ENCODE results near the gene KIF26A.

Gene KIF26A

GRCh38 chr14:104222396-104223036 lies 84.1 kb downstream of the KIF26A start:
- Histone ChIP-seq H3K9me3 (ENCODE audit: insufficient read depth, low read length) (no peaks in the 10 kb centered on the region), H3K27ac (ENCODE audit: low read depth, low read length) (no peak overlapping the region), H3K27me3 (ENCODE audit: low read length) (no peaks in the 10 kb centered on the region), H3K79me2 (ENCODE audit: insufficient read depth, low read length) (no peaks in the 10 kb centered on the region), H3K9ac (ENCODE audit: low read length) (no peak overlapping the region), H4K20me1 (ENCODE audit: low read depth, low read length) (no peaks in the 10 kb centered on the region), H3K4me3 (ENCODE audit: insufficient read depth, low read length, poor library complexity, severe bottlenecking) (no peak overlapping the region), H3K4me2 (ENCODE audit: low read depth, low read length, poor library complexity, severe bottlenecking) (no peak overlapping the region), H3K36me3 (ENCODE audit: low read length) (no peaks in the 10 kb centered on the region), H3K9me2 (replicated peaks; ENCODE audit: insufficient read depth, low read length) (no peaks in the 10 kb centered on the region), H2AFZ (ENCODE audit: low read depth, low read length, severe bottlenecking) (no peak overlapping the region), H3F3A (ENCODE audit: insufficient read depth) (no peaks in the 10 kb centered on the region)
- TF ChIP-seq, protein P1, sequence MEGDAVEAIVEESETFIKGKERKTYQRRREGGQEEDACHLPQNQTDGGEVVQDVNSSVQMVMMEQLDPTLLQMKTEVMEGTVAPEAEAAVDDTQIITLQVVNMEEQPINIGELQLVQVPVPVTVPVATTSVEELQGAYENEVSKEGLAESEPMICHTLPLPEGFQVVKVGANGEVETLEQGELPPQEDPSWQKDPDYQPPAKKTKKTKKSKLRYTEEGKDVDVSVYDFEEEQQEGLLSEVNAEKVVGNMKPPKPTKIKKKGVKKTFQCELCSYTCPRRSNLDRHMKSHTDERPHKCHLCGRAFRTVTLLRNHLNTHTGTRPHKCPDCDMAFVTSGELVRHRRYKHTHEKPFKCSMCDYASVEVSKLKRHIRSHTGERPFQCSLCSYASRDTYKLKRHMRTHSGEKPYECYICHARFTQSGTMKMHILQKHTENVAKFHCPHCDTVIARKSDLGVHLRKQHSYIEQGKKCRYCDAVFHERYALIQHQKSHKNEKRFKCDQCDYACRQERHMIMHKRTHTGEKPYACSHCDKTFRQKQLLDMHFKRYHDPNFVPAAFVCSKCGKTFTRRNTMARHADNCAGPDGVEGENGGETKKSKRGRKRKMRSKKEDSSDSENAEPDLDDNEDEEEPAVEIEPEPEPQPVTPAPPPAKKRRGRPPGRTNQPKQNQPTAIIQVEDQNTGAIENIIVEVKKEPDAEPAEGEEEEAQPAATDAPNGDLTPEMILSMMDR (IDR thresholded peaks at IDR 0.05; ENCODE audit: insufficient read depth, low read length, poor library complexity, severe bottlenecking) = no peak
- TF ChIP-seq EZH2phosphoT487 (conservative IDR thresholded peaks at IDR 0.05; ENCODE audit: low read length) = no peak

DNA sequence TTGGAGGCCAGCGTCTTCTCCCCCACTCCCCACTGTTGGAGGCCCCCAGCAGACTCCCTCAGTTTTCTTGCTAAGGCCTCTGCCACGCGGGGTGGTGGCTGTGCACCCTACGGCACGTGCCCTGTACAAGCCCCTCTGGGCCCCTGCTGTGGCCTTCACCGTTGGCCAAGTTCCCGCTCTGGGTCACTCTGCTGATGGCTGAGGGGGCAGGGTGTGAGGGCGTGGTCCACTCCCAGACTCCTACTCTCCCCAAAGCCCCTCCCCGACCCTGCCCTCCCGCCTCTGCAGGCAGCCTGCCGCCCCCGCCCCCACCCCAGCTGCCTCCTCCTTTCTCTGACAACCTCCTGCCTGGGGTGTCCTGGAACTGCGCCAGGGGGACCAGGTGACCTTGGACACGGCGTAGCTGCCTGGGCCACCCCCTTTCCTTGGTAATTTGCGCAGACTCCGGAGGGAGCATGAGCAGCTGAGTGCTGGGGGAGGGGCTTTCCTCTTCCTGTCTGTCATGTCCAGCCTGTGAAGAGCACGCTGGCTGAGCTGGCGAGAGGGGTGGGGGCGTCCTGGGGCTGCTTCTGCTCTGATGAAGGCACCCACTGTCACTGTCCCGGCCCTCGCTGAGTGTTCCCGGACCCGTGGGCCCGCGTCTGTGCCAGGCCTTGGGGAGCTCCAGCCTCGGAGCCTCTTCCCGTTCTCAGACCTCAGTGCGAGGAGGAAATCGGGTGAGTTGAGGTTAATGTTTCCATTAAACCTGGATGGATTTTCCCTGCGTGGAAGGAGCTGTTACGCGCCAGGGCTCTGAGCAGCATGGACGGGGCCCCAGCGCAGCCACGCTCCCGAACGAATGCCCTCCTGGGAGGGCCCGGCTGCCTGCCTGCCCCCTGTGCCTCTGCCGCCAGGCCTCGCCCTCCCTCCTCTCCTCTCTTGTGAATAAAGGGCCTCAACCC lies 85.0 kb downstream of the KIF26A start:
- no peaks in the 10 kb centered on the region for H3K79me2 ChIP-seq (ENCODE audit: insufficient read depth, low read length)
- H4K20me1 ChIP-seq (ENCODE audit: low read depth, low read length) = no peaks in the 10 kb centered on the region
- H3K4me3 ChIP-seq (ENCODE audit: insufficient read depth, low read length, poor library complexity, severe bottlenecking) = no peak overlapping the region
- no peak overlapping the region for H3K9ac ChIP-seq (ENCODE audit: low read length)
- H3K36me3 ChIP-seq (ENCODE audit: low read length) = no peaks in the 10 kb centered on the region
- H3K9me2 ChIP-seq (replicated peaks; ENCODE audit: insufficient read depth, low read length) = no peaks in the 10 kb centered on the region
- H2AFZ ChIP-seq (ENCODE audit: low read depth, low read length, severe bottlenecking) = no peak overlapping the region
- TF ChIP-seq, protein P1 (IDR thresholded peaks at IDR 0.05; ENCODE audit: insufficient read depth, low read length, poor library complexity, severe bottlenecking) = no peak
- no peak for TF ChIP-seq EZH2phosphoT487 (conservative IDR thresholded peaks at IDR 0.05; ENCODE audit: low read length)
- no peaks in the 10 kb centered on the region for H3F3A ChIP-seq (ENCODE audit: insufficient read depth)
- no peak overlapping the region for H3K27ac ChIP-seq (ENCODE audit: low read depth, low read length)
- H3K27me3 ChIP-seq (ENCODE audit: low read length) = no peaks in the 10 kb centered on the region
- H3K9me3 ChIP-seq (ENCODE audit: insufficient read depth, low read length) = no peaks in the 10 kb centered on the region
- H3K4me2 ChIP-seq (ENCODE audit: low read depth, low read length, poor library complexity, severe bottlenecking) = no peak overlapping the region

- H3K4me2 ChIP-seq (ENCODE audit: low read depth, low read length, poor library complexity, severe bottlenecking) = no peak overlapping the region
- H3K36me3 ChIP-seq (ENCODE audit: low read length) = no peaks in the 10 kb centered on the region
- H3K27ac ChIP-seq (ENCODE audit: low read depth, low read length) = no peak overlapping the region
- no peak overlapping the region for H2AFZ ChIP-seq (ENCODE audit: low read depth, low read length, severe bottlenecking)
- no peak overlapping the region for H3K9ac ChIP-seq (ENCODE audit: low read length)
- H3K79me2 ChIP-seq (ENCODE audit: insufficient read depth, low read length) = no peaks in the 10 kb centered on the region
- H3K27me3 ChIP-seq (ENCODE audit: low read length) = no peaks in the 10 kb centered on the region
- H3K9me3 ChIP-seq (ENCODE audit: insufficient read depth, low read length) = no peaks in the 10 kb centered on the region
- TF ChIP-seq, protein P1 (IDR thresholded peaks at IDR 0.05; ENCODE audit: insufficient read depth, low read length, poor library complexity, severe bottlenecking) = no peak
- no peak for TF ChIP-seq EZH2phosphoT487 (conservative IDR thresholded peaks at IDR 0.05; ENCODE audit: low read length)
- H3K9me2 ChIP-seq (replicated peaks; ENCODE audit: insufficient read depth, low read length) = no peaks in the 10 kb centered on the region
- H3F3A ChIP-seq (ENCODE audit: insufficient read depth) = no peaks in the 10 kb centered on the region
- no peak overlapping the region for H3K4me3 ChIP-seq (ENCODE audit: insufficient read depth, low read length, poor library complexity, severe bottlenecking)
- H4K20me1 ChIP-seq (ENCODE audit: low read depth, low read length) = no peaks in the 10 kb centered on the region
Observed at GRCh38 chr14:104224131-104224505, 85.7 kb downstream of the KIF26A start.
